Stomach (tissue), 4 donors: Measurements from ENCODE around the gene TMCC1.

Source experiments
- CTCF ChIP-seq, 7 experiments: fragments of 450-650 bp in 4 of 7; fragments of 200-600 bp in 3 of 7; sonication (generic) in 3 of 7; IDR thresholded peaks; one replicate each; pipeline ENCODE4 v1.5.1; 2016 to 2019; ENCODE audit warnings: antibody characterized with exemption in 7 of 7, control low read depth in 2 of 7, mild to moderate bottlenecking in 1 of 7
- EP300 ChIP-seq: sonication (generic); formaldehyde crosslinking; IDR thresholded peaks from one replicate; pipeline ENCODE4 v1.6.1; 2017; ENCODE audit warnings: antibody characterized with exemption
- POLR2A ChIP-seq, 4 donors: fragments of 450-650 bp; IDR thresholded peaks; one replicate each; pipeline ENCODE4 v1.6.1; 2016; ENCODE audit warnings: antibody characterized with exemption in 4 of 4, control low read depth in 2 of 4, mild to moderate bottlenecking in 1 of 4, moderate library complexity in 1 of 4

- TF ChIP-seq POLR2A (IDR thresholded peaks at IDR 0.05): no peak
- peak in 4 of 7 experiments; percentile 23 to 55 (median 40) for TF ChIP-seq CTCF (IDR thresholded peaks at IDR 0.05)
- no peak for TF ChIP-seq EP300
These were observed 63.9 kb downstream of the TMCC1 start for GRCh38 chr3:129829640-129830039.
